Measurements from ENCODE around the gene ATP13A3. TPM values are rescaled to one million over a fixed set of nuclear protein-coding genes. Genes with fewer than 3 reads are reported as not detected.

ATP13A3 gene
- total and polyA plus RNA-seq, 2 donors (not counting 1 experiment from before 2014, with no cell fraction given) = 6.1 to 61.1 TPM

GRCh38 chr3:194465246-194465645, 21.6 kb downstream of the ATP13A3 start:
- Histone ChIP-seq H3K79me2 (ENCODE audit: control insufficient read depth, insufficient read depth, low read length) (peaks cover 73% of the 10 kb centered on the region), H3K27ac (ENCODE audit: low read length in 2 of 2) (no peak overlapping the region), H3K4me1 (ENCODE audit: control insufficient read depth in 2 of 2, insufficient read depth in 2 of 2, low read length in 2 of 2) (peaks cover 0 to 4% of the 10 kb centered on the region in 2 donors), H3K9me3 (ENCODE audit: control extremely low read depth in 1 of 3, control insufficient read depth in 2 of 3, insufficient read depth in 1 of 3, low read length in 2 of 3) (no peaks in the 10 kb centered on the region), H3K4me2 (replicated peaks; ENCODE audit: low read depth, low read length, poor library complexity, severe bottlenecking) (no peak overlapping the region), H3K4me3 (ENCODE audit: control extremely low read depth in 1 of 5, extremely low read depth in 1 of 5, insufficient read depth in 1 of 5, low read depth in 2 of 5, low read length in 4 of 5) (no peak overlapping the region), H3K9ac (ENCODE audit: low read length) (no peak overlapping the region), H3K27me3 (replicated peaks in 1 of 4; ENCODE audit: control extremely low read depth in 1 of 4, control insufficient read depth in 3 of 4, insufficient read depth in 4 of 4, low read length in 3 of 4) (no peaks in the 10 kb centered on the region), H2AFZ (ENCODE audit: insufficient read depth, low read depth, low read length, poor library complexity, severe bottlenecking) (no peak overlapping the region), H4K20me1 (ENCODE audit: control insufficient read depth, insufficient read depth, low read length, poor library complexity, severe bottlenecking) (peaks cover 19% of the 10 kb centered on the region), H3K36me3 (replicated peaks in 1 of 2; ENCODE audit: control extremely low read depth in 1 of 2, control insufficient read depth in 1 of 2, extremely low read depth in 1 of 2, insufficient read depth in 2 of 2, low read length in 1 of 2) (peaks cover 2 to 4% of the 10 kb centered on the region in 2 experiments)
- H3K27ac Mint-ChIP-seq = no peak overlapping the region
- DNase-seq (no peak), ATAC-seq (ENCODE audit: low read depth) (no peak)
- no peak overlapping the region for H3K4me3 Mint-ChIP-seq
- ChIA-PET CTCF (interaction anchor here (12.6 kb wide), 1 partner anchor 128 kb away, joined by 193 read pairs; no protein-coding TSS in a partner anchor), POLR2A (no interaction called here)
- no peaks in the 10 kb centered on the region for H3K27me3 Mint-ChIP-seq
- H3K9me3 Mint-ChIP-seq (ENCODE audit: insufficient read depth) = no peaks in the 10 kb centered on the region
- 90% methylated on average over 5 of the region's 7 CpGs for WGBS (ENCODE audit: insufficient coverage)
- TF ChIP-seq EZH2 (IDR thresholded peaks at IDR 0.05; ENCODE audit: borderline replicate concordance, insufficient read depth, low read depth, low read length, poor library complexity, severe bottlenecking) (no peak), CTCF (IDR thresholded peaks at IDR 0.05) (no peak)
- intact Hi-C loops (cut with micrococcal nuclease) = no loop called here
- peaks cover 13% of the 10 kb centered on the region for H3K4me1 Mint-ChIP-seq

- Histone ChIP-seq H2AFZ (ENCODE audit: insufficient read depth, low read depth, low read length, poor library complexity, severe bottlenecking) (no peak overlapping the region), H3K27ac (ENCODE audit: low read length in 2 of 2) (no peak overlapping the region), H4K20me1 (ENCODE audit: control insufficient read depth, insufficient read depth, low read length, poor library complexity, severe bottlenecking) (peaks cover 19% of the 10 kb centered on the region), H3K79me2 (ENCODE audit: control insufficient read depth, insufficient read depth, low read length) (peaks cover 68% of the 10 kb centered on the region), H3K27me3 (replicated peaks in 1 of 4; ENCODE audit: control extremely low read depth in 1 of 4, control insufficient read depth in 3 of 4, insufficient read depth in 4 of 4, low read length in 3 of 4) (no peaks in the 10 kb centered on the region), H3K4me2 (replicated peaks; ENCODE audit: low read depth, low read length, poor library complexity, severe bottlenecking) (no peak overlapping the region), H3K4me3 (ENCODE audit: control extremely low read depth in 1 of 5, extremely low read depth in 1 of 5, insufficient read depth in 1 of 5, low read depth in 2 of 5, low read length in 4 of 5) (no peak overlapping the region), H3K9ac (ENCODE audit: low read length) (no peak overlapping the region), H3K9me3 (ENCODE audit: control extremely low read depth in 1 of 3, control insufficient read depth in 2 of 3, insufficient read depth in 1 of 3, low read length in 2 of 3) (no peaks in the 10 kb centered on the region), H3K36me3 (replicated peaks in 1 of 2; ENCODE audit: control extremely low read depth in 1 of 2, control insufficient read depth in 1 of 2, extremely low read depth in 1 of 2, insufficient read depth in 2 of 2, low read length in 1 of 2) (peaks cover 2 to 4% of the 10 kb centered on the region in 2 experiments), H3K4me1 (ENCODE audit: control insufficient read depth in 2 of 2, insufficient read depth in 2 of 2, low read length in 2 of 2) (peaks cover 0 to 4% of the 10 kb centered on the region in 2 donors)
- Mint-ChIP-seq H3K27me3 (no peaks in the 10 kb centered on the region), H3K4me1 (peaks cover 13% of the 10 kb centered on the region), H3K4me3 (no peak overlapping the region), H3K9me3 (ENCODE audit: insufficient read depth) (no peaks in the 10 kb centered on the region), H3K27ac (no peak overlapping the region)
- TF ChIP-seq CTCF (IDR thresholded peaks at IDR 0.05) = no peak
- TF ChIP-seq EZH2 (IDR thresholded peaks at IDR 0.05; ENCODE audit: borderline replicate concordance, insufficient read depth, low read depth, low read length, poor library complexity, severe bottlenecking) = no peak
- DNase-seq (no peak), ATAC-seq (ENCODE audit: low read depth) (no peak)
- intact Hi-C loops (cut with micrococcal nuclease) = no loop called here
- no CpG with 5 or more reads among the region's 1 CpG for WGBS (ENCODE audit: insufficient coverage)
- ChIA-PET CTCF (no interaction called here), POLR2A (no interaction called here)
These were observed 22.1 kb downstream of the ATP13A3 start for GRCh38 chr3:194464692-194465091.

Measured in B cell (primary cell).